G401 (cell line): Measurements from ENCODE around the gene NLGN1. TPM values are rescaled to one million over a fixed set of nuclear protein-coding genes. Genes with fewer than 3 reads are reported as not detected.

Experiments
- DNase-seq: peaks from one replicate; pipeline ENCODE4 v3.0.0-alpha.2; 2015; ENCODE audit warnings: low spot score
- in situ Hi-C: cut with HindIII; loops from 2 replicates; pipeline ENCODE4 v1.10.0; 2016; ENCODE audit warnings: low sequenced_read_pairs, mixed read lengths
- total RNA-seq: library from RNA; depleted of rRNA; stranded (reverse); fragments of >200 nt; shearing (Covaris generic); gene quantifications from 2 replicates; pipeline ENCODE4 v1.2.3, GENCODE V29; 2014

NLGN1 gene
- total RNA-seq, 1 experiment from 2014 or later: 11.2 TPM

- peak; percentile 89 for DNase-seq
- in situ Hi-C loops: no loop called here
These were observed 219.9 kb downstream of the NLGN1 start for GRCh38 chr3:173617490-173617889.

DNA sequence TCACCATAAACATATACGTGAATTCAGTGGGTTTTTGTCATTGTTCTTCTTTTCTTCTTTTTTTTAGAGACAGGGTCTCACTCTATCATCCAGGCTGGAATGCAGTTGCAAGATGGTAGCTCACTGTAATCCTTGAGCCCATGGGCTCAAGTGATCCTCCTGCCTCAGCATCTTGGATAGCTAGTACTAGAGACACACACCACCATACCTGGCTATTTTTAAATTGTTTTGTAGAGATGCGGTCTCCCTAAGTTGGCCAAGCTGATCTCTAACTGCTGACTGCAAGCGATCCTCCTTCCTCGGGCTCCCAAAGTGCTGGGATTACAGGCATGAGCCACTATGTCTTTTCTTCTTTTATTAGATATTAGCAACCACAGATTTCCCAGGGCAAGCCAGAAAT lies 220.6 kb downstream of the NLGN1 start:
- in situ Hi-C loops: no loop called here
- DNase-seq: no peak

GRCh38 chr3:173618703-173619102 lies 221.2 kb downstream of the NLGN1 start:
- DNase-seq: peak; percentile 85
- in situ Hi-C loops: no loop called here

DNA sequence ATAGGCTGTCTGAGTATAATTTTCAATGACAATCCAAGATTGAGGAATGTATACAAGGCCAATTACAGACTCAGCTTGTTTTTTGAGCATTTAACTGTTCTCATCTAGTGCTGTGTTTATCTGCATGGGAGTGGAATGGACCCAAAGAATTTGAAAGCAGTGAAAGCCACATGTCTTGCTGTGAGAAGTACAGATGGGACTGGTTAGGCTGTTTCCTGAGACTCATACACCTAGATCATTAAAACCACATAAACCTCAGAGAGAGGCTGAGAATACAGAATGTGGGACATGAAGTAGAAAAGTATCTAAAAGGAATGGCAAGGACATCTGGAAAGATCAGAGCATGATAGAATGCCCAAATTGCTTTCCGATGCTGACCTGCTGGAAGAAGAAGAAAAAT lies 224.6 kb downstream of the NLGN1 start:
- in situ Hi-C loops: no loop called here

GRCh38 chr3:173624086-173624485 lies 226.5 kb downstream of the NLGN1 start:
- in situ Hi-C loops: no loop called here
- DNase-seq: no peak

More for the DNA sequence above, 224.6 kb downstream of the NLGN1 start:
- peak; percentile 87 for DNase-seq

DNA sequence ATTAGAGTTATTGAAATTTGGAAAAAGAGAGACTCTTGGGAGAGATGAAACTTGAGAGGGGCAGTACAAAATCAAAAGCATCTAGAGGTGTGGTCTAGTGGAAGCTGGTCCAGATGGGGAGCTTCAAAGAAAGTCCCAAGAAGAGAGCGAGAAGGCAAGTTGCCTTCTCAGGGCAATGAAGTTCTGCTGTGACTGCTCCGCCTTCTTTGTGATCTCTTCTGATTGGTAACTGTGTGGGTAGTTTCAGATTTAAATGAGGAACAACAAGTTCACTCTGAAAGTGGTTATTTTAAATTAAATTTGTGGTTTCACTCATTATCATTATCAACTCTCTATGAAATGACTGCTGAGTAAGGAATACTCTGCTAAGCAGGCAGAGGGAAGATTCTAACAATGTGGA lies 233.3 kb downstream of the NLGN1 start:
- in situ Hi-C loops: no loop called here
- no peak for DNase-seq

DNA sequence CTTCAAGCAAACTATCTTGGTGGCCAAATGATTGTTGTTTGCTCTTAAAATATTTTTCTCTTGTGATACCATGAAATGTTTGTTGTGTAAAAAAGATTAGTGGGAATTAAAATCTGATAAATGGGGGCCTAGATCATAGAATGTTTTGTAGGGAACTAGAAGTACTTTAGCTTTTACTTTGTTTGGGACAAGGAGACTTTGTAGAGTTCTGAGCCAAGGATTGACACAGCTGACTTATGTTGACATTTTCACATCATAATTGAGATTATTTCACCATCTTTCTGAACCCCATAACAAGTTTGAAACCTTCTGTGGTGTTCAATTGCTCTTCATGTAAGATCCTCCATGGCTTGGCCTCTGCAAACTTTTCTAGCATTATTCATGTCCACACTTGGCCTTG lies 235.4 kb downstream of the NLGN1 start:
- DNase-seq: no peak
- in situ Hi-C loops: no loop called here

DNA sequence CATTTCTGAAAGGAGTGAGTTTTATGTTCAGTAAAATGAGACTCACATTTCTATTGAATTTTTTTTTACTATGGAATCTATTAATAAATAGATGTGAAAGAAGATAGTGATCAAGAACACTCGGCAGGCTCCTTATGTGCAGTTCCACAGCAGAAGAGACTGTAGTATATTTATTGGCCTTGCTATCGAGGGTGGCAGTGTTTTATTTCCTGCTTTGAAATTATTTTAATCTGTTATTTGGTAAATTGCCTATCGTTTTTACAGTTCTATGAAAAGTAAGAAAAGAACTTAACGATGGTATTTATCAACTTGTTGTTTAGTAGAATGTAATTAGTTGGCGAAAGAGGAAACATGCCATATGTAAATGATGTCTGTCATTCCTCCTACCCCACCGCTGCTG lies 238.3 kb downstream of the NLGN1 start:
- in situ Hi-C loops: no loop called here
- DNase-seq: no peak

DNA sequence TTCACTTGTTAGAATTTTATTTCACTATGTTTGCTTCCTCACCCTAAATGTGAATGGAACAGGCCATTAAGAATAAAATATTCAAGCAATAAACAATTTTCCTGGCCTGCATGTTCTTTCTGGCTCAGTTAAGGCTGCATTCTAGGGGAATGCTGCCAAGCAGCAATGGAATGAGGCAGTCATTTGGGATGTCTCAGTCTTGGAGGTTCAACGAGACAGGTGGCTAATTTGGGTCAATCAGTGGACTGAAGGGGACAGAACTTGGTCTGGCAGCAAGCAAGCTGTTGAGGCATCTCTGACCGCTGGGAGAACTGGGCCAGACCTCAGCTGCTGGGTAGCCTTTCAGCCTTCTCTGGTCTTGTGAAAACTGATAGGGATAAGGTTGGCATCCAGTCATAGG lies 241.6 kb downstream of the NLGN1 start:
- in situ Hi-C loops: no loop called here
- DNase-seq: peak; percentile 97

DNA sequence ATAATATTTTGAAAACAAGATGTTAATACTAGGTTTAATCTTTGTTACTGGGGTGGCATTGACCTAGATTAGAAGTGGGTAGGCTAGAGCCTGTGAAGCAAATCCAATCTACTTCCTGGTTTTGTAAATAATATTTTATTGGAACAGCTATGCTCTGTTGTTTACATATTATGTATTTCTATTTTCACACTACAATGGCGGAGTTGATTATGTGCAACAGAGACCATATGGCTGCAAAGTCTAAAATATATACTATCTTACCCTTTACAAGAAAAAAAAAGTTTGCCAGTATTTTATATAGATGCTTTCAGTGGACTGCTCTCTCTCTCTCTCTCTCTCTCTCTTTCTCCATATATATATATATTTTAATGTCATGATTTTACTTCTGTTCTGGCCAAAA lies 244.2 kb downstream of the NLGN1 start:
- DNase-seq: no peak
- in situ Hi-C loops: no loop called here

GRCh38 chr3:173644086-173645082 lies 246.8 kb downstream of the NLGN1 start:
- in situ Hi-C loops: no loop called here
- no peak for DNase-seq

GRCh38 chr3:173650596-173650995 lies 253.1 kb downstream of the NLGN1 start:
- no peak for DNase-seq
- in situ Hi-C loops: no loop called here

GRCh38 chr3:173652093-173652492 lies 254.5 kb downstream of the NLGN1 start:
- no peak for DNase-seq
- in situ Hi-C loops: no loop called here

DNA sequence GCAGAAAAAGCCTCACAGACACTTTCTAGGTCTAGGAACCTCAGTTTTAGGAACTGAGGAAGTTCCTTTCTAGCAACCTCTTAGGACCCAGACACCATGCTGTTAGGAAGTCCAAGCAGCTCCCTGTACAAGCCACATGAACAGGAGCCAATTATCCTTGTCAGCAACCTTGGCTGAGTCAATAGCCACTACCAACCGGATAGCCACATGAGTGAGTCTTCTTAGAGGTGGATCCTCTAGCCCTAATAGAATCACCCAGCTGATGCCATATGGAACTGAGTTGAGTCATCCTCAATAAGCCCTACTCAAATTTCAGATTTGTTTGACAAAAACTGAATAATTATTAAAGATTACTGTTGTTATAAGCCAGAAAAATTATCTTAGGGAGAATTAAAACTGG lies 256.2 kb downstream of the NLGN1 start:
- in situ Hi-C loops: no loop called here
- DNase-seq: no peak

GRCh38 chr3:173659972-173660371 lies 262.4 kb downstream of the NLGN1 start:
- DNase-seq: no peak
- in situ Hi-C loops: no loop called here

GRCh38 chr3:173660645-173661299 lies 263.2 kb downstream of the NLGN1 start:
- in situ Hi-C loops: no loop called here

GRCh38 chr3:173663696-173664111 lies 266.2 kb downstream of the NLGN1 start:
- peak; percentile 32 for DNase-seq
- in situ Hi-C loops: no loop called here

More at GRCh38 chr3:173660645-173661299, 263.2 kb downstream of the NLGN1 start:
- no peak for DNase-seq

DNA sequence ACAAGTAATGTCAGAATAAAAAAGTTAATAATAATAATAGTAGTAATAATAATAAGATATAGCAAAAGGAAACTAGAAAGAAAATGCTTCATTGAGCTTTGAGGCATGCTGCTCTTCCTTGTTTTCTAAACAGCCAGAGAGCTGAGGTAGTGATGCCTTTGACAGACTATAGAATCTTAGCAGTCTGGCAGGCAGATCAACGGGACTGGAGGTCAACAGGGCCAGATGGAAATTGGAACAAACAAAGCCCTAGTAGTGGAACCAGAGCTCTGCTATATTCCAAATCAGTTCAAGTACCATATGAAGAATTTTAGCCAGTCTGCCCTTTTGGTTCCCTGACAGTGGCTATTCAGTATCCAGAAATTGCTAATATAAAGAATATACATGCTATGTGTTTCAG lies 278.6 kb downstream of the NLGN1 start:
- DNase-seq: peak; percentile 35
- in situ Hi-C loops: no loop called here

DNA sequence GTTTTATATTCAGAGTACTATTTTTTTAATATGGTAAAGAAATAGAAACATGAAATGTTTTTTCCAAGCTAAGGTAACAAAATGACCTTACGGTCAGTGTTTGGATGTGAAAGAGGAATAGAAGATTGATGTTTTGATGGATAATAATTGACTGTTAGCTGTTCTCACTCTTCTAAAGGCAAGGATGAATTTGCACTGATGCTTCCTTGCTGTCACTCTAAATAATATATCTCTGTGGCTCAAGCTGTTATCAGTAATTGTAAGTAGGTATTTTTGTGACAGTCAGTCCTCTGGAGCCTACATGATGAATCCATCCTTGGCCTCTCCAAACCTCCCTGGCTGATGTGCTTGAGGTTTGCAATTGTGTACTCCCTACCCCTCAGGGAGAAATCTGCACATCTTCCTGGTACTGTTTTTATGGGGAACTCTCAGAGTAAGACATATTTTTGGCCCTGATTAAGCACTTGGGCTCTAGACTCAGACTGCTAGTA lies 283.7 kb downstream of the NLGN1 start:
- no peak for DNase-seq
- in situ Hi-C loops: no loop called here

DNA sequence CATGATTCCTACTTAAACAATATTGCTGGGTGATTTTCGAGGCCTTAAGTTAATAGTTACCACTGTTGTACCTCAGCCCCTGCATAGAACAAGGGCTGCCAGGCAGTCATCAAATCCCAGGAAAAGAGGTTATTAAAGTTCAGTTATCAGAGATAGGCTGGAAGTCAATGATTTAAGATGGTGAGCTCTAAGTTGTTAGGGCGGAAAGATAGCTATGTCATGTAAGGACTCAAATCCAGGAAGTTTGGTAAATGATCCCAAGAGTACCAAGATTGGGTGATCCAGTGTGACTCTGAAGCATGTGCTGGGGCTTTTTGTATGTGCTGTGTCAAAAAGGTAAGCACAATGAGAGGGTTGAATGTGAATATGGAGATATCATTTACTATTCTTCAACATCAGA lies 287.9 kb downstream of the NLGN1 start:
- in situ Hi-C loops: no loop called here
- DNase-seq: no peak
